Smooth muscle cell (in vitro differentiated cells): ENCODE data around the gene SORBS1. TPM values are rescaled to one million over a fixed set of nuclear protein-coding genes. Genes with fewer than 3 reads are reported as not detected.
A peak's percentile ranks its signal among the peaks of the same experiment; 100 is the strongest.

Source experiments
- DNase-seq: peaks from one replicate; lab custom pipeline; 2025; ENCODE audit not compliant: unreplicated experiment; lab: John Stamatoyannopoulos, UW
- H2AFZ ChIP-seq: fragments of 200-600 bp; sonication (generic); 2 replicates; pipeline ENCODE4 v1.6.0; 2016; ENCODE audit warnings: antibody characterized with exemption, low read depth, mild to moderate bottlenecking
- H3F3A ChIP-seq: fragments of 200-600 bp; sonication (generic); 2 replicates; pipeline ENCODE4 v1.6.0; 2017; ENCODE audit warnings: antibody characterized with exemption, low read depth
- H3K27ac ChIP-seq: fragments of 200-600 bp; sonication (generic); 2 replicates; pipeline ENCODE4 v1.5.1; 2016; ENCODE audit warnings: low read depth, mild to moderate bottlenecking
- H3K27me3 ChIP-seq: fragments of 200-600 bp; sonication (generic); 2 replicates; pipeline ENCODE4 v1.6.1; 2016; ENCODE audit warnings: low read depth, mild to moderate bottlenecking
- H3K36me3 ChIP-seq: fragments of 200-600 bp; sonication (generic); 2 replicates; pipeline ENCODE4 v1.5.1; 2016; ENCODE audit warnings: low read depth
- H3K4me1 ChIP-seq: fragments of 200-600 bp; sonication (generic); 2 replicates; pipeline ENCODE4 v1.5.1; 2016; ENCODE audit warnings: low read depth
- H3K4me2 ChIP-seq: fragments of 200-600 bp; sonication (generic); 2 replicates; pipeline ENCODE4 v1.6.0; 2016; ENCODE audit warnings: mild to moderate bottlenecking
- H3K4me3 ChIP-seq: fragments of 200-600 bp; sonication (generic); 2 replicates; pipeline ENCODE4 v1.5.1; 2016; ENCODE audit warnings: mild to moderate bottlenecking
- H3K79me2 ChIP-seq: fragments of 200-600 bp; sonication (generic); 2 replicates; pipeline ENCODE4 v1.6.0; 2016; ENCODE audit warnings: low read depth, mild to moderate bottlenecking
- H3K9ac ChIP-seq: fragments of 200-600 bp; sonication (generic); 2 replicates; pipeline ENCODE4 v1.6.0; 2016; ENCODE audit warnings: low read depth
- H3K9me3 ChIP-seq: fragments of 200-600 bp; sonication (generic); replicated peaks from 2 replicates; pipeline ENCODE4 v1.5.1; 2016; ENCODE audit warnings: low read depth
- H4K20me1 ChIP-seq: fragments of 200-600 bp; sonication (generic); 2 replicates; pipeline ENCODE4 v1.6.0; 2016; ENCODE audit warnings: low read depth
- WGBS: methylation state at CpG from one replicate; pipeline ENCODE4 v1.1.7; 2016; ENCODE audit warnings: low lambda C conversion rate; 5-methylcytosine and 5-hydroxymethylcytosine counted together
- polyA plus RNA-seq: library from polyadenylated mRNA; unstranded; fragments of >200 nt; fragmentation: Nextera tagmentation; extraction: Ambion mirVana; gene quantifications from 2 replicates; pipeline ENCODE4 v1.2.1, GENCODE V29; 2016
- total RNA-seq: library from RNA; depleted of rRNA; stranded (reverse); fragments of >200 nt; gene quantifications from 2 replicates; pipeline ENCODE4 v1.2.3, GENCODE V29; 2014
- TF ChIP-seq, protein P1 (sequence below): fragments of 200-600 bp; sonication (generic); IDR thresholded peaks from 2 replicates; pipeline ENCODE4 v1.5.1; 2017; ENCODE audit warnings: borderline replicate concordance, mild to moderate bottlenecking, antibody characterized with exemption; ENCODE audit not compliant: insufficient read depth, poor library complexity, severe bottlenecking

The SORBS1 gene
- total and polyA plus RNA-seq, 2 experiments from 2014 or later = 14.6 to 21.0 TPM

DNA sequence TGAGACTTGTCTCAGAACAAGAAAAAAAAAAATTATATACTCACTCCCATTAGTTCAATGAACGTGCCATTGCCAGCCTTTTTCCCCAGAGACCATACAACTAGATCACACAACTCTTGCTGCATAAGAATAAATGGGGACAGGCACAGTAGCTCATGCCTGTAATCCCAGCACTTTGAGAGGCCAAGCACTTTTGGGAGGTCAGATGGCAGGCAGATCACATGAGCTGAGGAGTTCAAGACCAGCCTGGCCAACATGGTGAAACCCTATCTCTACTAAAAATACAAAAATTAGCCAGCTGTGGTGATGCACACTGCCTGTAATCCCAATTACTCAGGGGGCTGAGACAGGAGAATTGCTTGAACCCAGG is 284.0 kb downstream of the SORBS1 start:
- H3K36me3 ChIP-seq = no peaks in the 10 kb centered on the region
- peaks cover 69% of the 10 kb centered on the region for H4K20me1 ChIP-seq
- peaks cover 25% of the 10 kb centered on the region for H3F3A ChIP-seq
- H3K27ac ChIP-seq = peak overlapping the region; percentile 89
- peaks cover 90% of the 10 kb centered on the region for H3K79me2 ChIP-seq
- no peaks in the 10 kb centered on the region for H3K27me3 ChIP-seq
- DNase-seq = no peak
- peak overlapping the region; percentile 76 for H3K4me2 ChIP-seq
- no peak overlapping the region for H2AFZ ChIP-seq
- WGBS = 84% methylated on average over 1 of the region's 1 CpG
- no peaks in the 10 kb centered on the region for H3K9me3 ChIP-seq
- H3K9ac ChIP-seq = no peak overlapping the region
- peaks cover 16% of the 10 kb centered on the region for H3K4me1 ChIP-seq
- H3K4me3 ChIP-seq = no peak overlapping the region
- TF ChIP-seq, protein P1, sequence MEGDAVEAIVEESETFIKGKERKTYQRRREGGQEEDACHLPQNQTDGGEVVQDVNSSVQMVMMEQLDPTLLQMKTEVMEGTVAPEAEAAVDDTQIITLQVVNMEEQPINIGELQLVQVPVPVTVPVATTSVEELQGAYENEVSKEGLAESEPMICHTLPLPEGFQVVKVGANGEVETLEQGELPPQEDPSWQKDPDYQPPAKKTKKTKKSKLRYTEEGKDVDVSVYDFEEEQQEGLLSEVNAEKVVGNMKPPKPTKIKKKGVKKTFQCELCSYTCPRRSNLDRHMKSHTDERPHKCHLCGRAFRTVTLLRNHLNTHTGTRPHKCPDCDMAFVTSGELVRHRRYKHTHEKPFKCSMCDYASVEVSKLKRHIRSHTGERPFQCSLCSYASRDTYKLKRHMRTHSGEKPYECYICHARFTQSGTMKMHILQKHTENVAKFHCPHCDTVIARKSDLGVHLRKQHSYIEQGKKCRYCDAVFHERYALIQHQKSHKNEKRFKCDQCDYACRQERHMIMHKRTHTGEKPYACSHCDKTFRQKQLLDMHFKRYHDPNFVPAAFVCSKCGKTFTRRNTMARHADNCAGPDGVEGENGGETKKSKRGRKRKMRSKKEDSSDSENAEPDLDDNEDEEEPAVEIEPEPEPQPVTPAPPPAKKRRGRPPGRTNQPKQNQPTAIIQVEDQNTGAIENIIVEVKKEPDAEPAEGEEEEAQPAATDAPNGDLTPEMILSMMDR = no peak

DNA sequence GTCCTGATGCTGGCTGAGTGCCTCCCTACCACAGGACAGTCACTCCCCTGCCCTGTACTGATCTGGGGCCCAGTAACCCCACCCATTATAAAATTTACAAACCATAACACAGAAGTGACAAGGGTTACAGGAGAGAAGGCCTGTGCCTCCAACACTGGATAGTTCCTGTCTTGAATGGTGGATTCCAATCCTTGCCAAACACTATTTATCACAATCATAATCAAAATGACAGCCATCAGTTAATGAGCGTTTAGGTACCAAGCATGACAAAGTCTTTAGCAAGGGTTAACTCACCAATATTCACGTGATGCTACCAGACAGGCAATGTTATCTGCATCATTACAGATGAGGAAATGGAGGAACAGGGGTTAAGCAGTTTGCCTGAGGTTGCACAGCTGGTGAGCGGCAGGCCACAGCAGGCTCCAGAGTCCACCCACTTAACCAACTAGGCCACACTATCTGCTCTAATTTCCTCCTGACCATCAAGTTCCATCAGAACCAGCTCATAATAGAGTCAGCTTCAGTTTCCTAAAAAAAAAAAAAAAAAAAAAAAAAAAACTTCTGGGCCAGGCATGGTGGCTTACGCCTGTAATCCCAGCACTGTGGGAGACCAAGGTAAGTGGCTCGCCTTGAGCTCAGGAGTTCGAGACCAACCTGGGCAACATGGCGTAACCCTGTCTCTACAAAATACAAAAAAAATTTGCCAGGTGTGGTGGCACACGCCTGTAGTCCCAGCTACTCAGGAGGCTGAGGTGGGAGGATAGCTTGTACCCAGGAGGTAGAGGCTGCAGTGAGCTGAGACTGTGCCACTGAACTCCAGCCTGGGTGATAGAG is 284.6 kb downstream of the SORBS1 start:
- peaks cover 16% of the 10 kb centered on the region for H3K4me1 ChIP-seq
- H2AFZ ChIP-seq = no peak overlapping the region
- no peaks in the 10 kb centered on the region for H3K36me3 ChIP-seq
- peak overlapping the region; percentile 7 for H3K9ac ChIP-seq
- H3K79me2 ChIP-seq = peaks cover 90% of the 10 kb centered on the region
- H4K20me1 ChIP-seq = peaks cover 64% of the 10 kb centered on the region
- H3K27me3 ChIP-seq = no peaks in the 10 kb centered on the region
- peak overlapping the region; percentile 89 for H3K27ac ChIP-seq
- no peaks in the 10 kb centered on the region for H3K9me3 ChIP-seq
- peak overlapping the region; percentile 76 for H3K4me2 ChIP-seq
- H3K4me3 ChIP-seq = no peak overlapping the region
- peaks cover 25% of the 10 kb centered on the region for H3F3A ChIP-seq
- TF ChIP-seq, protein P1 = no peak
- 64% methylated on average over 8 of the region's 8 CpGs for WGBS
- DNase-seq = no peak

DNA sequence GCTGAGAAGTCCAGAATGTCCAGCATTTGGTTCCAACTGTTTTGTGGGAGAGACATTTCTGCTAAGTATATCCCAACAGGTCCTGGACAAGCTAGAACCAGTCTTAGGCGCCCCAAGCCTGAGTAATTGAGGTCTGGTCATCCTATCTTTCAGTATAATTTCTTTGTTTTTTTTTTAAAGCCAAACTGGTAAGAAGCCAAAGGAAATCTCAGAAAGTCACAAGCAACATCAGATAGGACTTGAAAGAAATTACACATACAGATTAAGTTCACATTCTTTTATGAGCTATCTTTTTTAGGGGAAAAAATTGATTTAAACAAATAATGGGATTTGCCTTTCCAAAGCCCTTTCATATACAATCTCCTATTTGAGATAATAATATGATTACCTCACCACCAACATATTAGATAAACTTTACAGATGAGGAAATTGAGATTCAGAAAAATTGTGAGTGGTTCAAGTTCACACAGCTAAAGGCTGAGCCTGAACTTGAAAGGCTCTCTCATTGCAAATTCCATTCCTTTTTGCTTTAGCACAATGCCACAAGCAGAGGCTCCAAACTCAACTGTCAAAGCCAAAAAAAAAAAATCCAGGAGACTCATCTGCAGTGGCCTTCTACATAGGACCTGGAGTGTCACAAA is 285.3 kb downstream of the SORBS1 start:
- H3K4me2 ChIP-seq = peak overlapping the region; percentile 76
- WGBS = 47% methylated on average over 1 of the region's 1 CpG
- H3K9me3 ChIP-seq = no peaks in the 10 kb centered on the region
- H3K9ac ChIP-seq = peak overlapping the region; percentile 7
- peaks cover 16% of the 10 kb centered on the region for H3K4me1 ChIP-seq
- no peaks in the 10 kb centered on the region for H3K27me3 ChIP-seq
- no peaks in the 10 kb centered on the region for H3K36me3 ChIP-seq
- TF ChIP-seq, protein P1 = no peak
- no peak overlapping the region for H3K4me3 ChIP-seq
- H3K79me2 ChIP-seq = peaks cover 90% of the 10 kb centered on the region
- peaks cover 25% of the 10 kb centered on the region for H3F3A ChIP-seq
- H2AFZ ChIP-seq = no peak overlapping the region
- no peak for DNase-seq
- H3K27ac ChIP-seq = peak overlapping the region; percentile 89
- H4K20me1 ChIP-seq = peaks cover 56% of the 10 kb centered on the region
